Ramos (cell line): Measurements from ENCODE around the gene DACT3.

Experiments used
- in situ Hi-C: fragments of 300-500 bp; cut with MboI; formaldehyde crosslinking; loops from one replicate; pipeline ENCODE4 v1.14.3; 2022; ENCODE audit warnings: low sequenced_read_pairs; ENCODE audit not compliant: unreplicated experiment

Gene DACT3

DNA sequence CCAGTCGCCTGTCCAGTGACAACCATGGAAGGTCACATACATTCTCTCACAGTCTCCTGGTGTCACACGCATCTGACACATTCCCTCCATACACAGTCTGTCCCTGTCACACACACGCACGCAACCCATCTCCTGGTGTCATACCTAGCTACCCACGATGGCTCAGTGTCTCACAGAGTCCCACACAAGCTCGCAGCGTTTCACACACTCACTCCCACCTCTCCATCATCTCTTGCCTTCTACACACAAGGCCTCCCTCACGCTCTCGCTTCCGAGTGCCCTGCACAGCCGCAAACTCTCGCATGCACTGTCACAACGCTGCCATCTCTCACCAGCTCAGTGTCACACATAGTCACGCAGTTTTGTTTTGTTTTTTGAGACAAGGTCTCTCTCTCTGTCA lies 23.8 kb downstream of the DACT3 start:
- in situ Hi-C loops = no loop called here

DNA sequence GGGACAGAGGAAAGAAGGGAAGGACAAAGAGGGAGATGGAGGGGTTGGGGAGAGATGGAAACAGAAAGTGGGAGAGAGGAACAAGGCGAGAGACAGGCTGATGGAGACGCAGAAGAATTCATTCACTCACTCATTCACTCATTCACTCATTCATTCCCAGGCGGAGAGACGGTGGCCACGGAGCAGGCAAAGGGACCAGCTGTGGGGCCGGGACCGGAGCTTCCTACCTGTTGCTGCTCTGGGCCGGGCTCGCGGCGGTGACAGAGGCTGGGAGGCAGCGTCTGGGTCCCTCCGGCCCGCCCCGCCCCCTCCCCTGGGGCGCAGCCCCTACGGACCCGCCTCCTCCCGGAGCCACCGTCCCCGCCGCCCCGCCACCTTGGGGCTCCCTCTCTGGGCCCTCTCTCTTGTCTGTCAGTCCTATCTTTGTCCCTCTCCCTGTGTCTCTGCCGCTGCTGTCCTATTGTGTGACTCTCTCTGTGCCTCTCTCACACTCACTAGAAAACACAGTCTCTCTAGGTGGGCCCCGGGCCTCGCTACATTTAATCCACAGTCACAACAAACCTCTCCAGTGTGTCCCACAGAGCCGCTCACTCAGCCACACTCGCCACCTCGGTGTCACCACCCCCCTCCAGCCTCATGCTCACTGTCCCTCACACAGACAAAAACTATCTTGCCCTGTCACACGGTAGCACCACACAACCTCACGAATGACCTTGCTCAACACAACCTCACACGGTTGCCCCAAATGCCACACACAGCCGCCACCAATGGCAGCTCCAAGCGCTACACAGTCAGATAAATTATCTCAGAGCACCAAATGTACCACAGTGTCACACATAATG lies 24.8 kb downstream of the DACT3 start, which contains the start of gene GNG8:
GNG8 (minus strand) TSS at position 283 of the 842 bp plus-strand sequence. CDS start 1,520 bp downstream, outside the sequence.
- in situ Hi-C loops = no loop called here

DNA sequence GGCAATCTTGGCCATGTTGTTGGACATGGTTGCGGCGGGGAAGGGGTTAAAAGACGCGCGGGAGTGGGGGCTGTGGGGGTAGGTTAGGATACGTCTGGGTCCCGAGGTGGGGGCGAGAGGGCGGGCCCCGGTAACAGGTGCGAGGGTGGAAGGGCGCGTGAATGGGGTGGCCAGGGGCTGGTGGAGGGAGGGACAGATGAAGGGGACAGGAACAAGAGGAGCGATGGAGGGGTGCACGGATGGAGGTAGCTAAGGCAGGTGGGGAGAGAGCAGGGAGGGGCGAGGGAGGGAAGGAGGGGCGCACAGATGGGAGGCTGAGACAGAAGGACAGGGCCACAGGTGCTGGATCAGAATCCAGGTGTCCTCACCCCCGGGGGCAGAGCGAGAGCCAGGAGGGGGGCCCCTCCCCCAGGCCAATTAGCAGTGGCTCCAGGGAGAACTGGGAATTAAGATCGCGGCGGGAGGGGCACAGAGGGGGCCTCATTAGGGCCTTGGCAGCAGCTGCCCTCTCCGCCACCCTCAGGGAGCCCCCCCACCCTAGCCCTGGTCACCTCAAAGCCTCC lies 26.2 kb downstream of the DACT3 start:
- in situ Hi-C loops = no loop called here

DNA sequence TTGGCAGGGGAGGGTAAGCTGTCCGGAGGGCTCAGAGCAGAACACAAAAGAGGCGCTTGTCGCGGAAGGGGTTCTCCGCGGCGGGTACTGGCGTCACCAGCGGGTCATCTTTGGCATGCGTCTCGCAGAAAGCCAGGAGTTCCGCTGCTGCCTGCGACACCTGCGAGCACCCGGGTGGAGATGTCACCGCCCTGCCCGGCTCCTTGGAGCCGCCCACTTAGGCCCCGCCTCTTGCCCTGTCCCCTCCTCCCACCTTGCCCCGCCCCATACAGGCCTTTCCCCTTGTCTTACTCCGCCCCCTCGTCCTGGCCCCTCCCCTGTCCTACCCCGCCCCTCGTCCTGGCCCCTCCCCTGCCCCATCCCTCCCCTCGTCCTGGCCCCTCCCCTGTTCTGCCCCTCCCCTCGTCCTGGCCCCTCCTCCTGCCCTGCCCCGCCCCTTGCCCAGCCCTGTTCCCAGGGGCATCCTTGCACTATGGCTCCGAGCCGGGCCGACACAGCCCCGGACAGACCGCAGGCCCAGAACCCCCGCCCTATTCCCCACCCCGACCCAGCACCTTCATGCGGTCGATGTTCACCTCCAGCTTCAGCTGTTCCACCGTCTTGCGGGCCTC lies 26.8 kb downstream of the DACT3 start:
- in situ Hi-C loops = no loop called here

DNA sequence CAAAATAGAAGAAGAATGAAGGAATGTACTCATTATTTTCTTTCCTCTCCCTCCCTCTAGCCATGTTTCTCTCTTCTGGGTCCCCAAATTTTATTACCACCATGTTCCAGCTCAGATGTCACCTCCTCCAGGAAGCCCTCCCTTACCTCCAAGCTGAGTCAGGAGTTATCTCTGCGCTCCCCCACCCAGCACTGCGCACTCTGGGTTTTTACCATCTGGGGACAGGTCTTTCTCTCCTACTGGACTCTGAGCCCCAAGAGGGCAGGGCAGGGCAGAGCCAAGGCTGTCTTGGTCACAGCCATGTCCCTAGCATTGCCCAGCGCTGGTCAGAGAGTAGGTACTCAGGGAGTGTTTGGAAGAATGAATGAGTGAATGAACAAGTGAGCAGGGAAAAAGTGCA lies 27.9 kb downstream of the DACT3 start:
- in situ Hi-C loops = no loop called here

DNA sequence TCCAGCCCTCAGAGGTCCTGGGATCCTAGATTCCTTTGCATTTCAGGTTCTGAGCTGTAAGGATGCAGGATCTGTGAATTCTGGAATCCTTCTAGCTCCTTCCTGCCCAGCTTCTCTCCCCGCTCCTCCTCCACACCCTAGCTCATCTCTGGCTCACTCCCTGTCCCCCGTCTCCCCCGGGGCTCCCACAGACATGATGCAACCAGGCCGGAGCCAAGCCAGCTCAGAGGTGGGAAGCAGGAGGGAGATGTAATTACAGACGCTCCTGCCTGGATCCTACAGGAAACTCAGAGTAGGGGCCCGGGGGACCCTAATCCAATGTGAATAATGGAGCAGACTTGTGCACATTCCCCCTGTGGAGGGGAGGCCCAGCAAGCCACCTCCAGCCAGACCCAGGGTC lies 29.5 kb downstream of the DACT3 start:
- in situ Hi-C loops = no loop called here

DNA sequence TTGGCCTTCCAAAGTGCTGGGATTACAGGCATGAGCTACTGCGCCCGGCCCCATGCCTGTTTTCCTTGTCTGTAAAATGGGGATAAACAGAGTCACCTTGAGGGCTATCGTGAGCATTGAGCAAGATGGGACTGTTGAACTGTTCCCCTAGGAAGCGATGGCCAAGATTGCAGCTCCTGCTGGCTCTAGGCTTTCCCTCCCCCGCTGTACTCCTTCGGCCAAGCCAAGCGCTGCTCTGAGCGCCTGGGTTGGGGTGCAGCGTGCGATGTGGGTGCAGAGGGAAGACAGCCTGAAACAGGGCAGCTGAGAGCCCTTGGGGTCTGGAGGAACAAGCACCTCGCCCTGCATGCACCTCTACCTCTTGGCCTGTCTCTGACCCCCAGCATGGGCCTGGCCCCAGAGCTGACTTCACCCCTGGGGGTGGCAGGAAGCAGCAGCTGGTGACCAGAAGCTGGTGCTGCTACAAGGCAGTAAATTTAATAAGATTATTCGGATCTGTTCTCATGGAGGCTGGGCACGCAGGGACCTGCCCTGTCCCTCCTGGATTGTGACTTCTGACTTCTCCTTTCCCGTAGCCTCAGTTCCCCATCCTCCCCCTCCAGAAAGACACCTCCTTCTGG lies 30.3 kb downstream of the DACT3 start:
- in situ Hi-C loops = no loop called here

DNA sequence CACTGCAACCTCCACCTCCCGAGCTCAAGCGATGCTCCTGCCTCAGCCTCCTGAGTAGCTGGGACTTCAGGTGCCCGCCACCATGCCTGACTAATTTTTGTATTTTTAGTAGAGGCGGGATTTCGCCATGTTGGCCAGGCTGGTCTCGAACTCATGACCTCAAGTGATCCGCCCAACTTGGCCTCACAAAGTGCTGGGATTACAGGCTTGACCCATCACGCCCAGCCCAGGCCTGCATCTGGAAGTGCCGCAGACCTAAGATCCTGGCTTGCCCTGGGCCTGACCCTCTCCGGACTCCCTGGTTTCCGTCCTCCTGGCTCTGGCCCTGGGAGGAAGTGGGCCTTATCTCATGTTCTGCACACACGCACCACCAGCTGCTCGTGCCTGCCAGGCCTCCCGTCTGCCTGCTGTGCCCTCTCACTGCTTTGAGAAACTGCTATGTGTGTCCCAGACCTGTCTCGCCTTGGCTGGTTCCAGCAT lies 31.4 kb downstream of the DACT3 start:
- in situ Hi-C loops = loop anchor here (10.0 kb wide), 1 partner anchor 205 kb away; no protein-coding TSS in a partner anchor

DNA sequence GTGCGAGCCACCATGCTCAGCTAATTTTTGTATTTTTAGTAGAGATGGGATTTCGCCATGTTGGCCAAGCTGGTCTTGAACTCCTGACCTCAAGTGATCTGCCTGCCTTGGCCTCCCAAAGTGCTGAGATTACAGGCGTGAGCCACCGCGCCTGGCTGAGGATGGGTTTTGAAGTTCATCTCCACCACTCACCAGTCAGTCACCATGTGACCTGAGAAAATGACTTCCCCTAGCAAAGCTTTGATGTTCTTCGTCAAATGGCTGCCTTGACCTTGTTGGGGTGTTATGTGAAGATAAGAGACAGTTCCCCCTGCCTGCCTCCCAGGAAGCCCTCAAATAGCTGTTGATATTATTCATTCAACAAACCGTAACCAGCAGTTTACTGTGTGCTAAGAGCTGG lies 32.0 kb downstream of the DACT3 start:
- in situ Hi-C loops = loop anchor here (10.0 kb wide), 1 partner anchor 206 kb away; no protein-coding TSS in a partner anchor

DNA sequence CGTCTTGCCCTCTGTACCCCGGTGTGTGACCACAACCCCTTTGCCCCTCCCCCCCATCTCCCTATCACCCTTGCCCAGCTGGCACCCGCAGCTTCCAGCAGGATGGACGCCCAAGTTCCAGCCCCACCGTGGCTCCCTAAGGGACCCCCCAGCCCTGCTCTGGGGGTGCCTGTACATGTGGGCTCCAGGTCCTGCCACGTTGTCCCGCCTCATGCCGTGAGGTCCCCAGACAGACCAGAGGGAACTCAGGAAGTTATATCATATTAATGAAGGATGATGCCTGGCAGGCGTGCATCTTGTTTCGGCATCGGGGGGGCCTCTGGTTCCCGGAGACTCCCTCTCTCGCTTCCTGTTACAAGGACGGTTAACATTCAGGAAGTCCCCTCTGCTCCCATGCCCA lies 34.5 kb downstream of the DACT3 start:
- in situ Hi-C loops = loop anchor here (10.0 kb wide), 1 partner anchor 208 kb away; no protein-coding TSS in a partner anchor

DNA sequence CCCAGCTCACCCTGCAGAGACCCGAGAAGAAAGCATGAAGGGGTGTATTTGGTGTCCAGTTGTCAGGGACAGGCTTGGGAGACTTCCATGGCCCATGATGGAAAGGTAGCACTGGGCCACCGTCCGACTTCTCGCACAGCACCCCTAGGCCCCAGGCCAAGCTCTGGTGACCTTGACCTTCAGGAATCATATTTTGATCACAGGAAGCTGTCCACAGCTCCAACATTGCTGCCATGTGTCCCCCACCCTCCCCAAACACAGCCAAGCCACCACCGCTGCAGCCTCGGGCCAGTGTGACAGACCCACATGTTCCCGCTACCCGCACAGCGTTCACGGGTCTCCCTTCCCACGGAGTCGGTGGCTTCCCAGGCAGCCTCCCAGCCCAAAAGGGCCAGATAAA lies 35.3 kb downstream of the DACT3 start:
- in situ Hi-C loops = loop anchor here (10.0 kb wide), 1 partner anchor 209 kb away; no protein-coding TSS in a partner anchor

DNA sequence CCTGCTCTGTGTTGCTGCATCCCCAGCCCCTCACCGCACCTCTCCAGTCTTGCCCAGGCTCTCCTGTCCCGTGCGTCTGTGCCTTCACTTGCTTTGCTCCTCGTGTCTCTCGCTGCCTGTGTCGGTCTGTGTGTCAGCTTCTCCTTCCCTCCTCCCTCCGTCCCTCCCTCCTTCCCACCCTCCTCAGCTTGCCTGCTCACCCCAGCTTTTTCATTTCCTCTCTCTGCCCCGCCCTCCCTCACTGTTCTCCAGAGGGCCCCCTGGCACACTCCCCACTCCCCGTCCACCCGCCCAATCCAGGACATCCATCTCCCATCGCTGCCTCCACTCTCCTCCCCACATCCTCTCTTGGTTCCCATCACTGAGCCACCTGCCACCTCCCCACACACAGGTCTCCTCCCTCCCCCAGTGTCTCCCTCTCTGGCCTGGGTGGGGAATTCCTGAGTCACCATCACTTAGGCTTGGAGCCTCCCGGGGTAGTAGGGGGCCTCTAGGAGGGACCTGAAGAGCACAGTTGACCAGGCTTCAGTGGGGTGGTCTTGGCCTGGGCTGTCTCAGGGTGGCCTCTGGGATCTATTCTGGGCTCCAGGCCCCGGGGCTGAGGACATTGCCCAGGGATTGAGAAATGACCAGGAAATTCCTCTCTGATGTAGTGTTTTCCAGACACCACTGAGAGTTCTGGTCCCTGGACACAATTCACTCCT lies 35.9 kb downstream of the DACT3 start, which contains the start of gene PTGIR:
PTGIR (minus strand) TSS at position 132 of the 704 bp plus-strand sequence. CDS start 864 bp downstream, outside the sequence.
- in situ Hi-C loops = loop anchor here (10.0 kb wide), 1 partner anchor 210 kb away; no protein-coding TSS in a partner anchor

DNA sequence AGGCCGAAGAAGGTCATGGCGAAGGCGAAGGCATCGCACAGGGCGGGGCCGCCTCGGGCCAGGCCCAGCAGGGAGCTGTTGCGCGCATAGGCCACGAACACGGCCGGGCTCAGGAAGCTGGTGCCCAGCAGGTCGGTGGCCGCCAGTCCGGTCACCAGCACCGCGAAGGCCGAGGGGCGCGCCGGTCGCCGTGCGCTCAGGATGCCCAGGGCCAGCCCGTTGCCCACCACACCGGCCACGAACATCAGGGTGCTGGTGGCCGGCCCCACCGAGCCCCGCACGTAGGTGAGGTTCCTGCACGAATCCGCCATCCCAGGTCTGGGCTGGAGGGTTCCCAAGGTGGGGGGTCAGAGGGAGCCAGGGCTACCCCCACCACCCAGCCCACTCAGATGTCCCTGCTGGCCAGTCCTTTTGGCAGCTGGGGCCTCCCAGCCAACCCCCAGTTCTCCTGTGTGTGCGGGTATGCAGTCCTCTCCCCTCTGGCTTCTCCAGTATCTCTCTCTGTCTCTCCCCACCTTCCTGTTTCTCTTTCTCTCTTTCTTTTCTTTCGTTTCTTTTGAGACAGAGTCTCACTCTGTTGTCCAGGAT lies 37.0 kb downstream of the DACT3 start:
- in situ Hi-C loops = loop anchor here (10.0 kb wide), 1 partner anchor 211 kb away; no protein-coding TSS in a partner anchor

DNA sequence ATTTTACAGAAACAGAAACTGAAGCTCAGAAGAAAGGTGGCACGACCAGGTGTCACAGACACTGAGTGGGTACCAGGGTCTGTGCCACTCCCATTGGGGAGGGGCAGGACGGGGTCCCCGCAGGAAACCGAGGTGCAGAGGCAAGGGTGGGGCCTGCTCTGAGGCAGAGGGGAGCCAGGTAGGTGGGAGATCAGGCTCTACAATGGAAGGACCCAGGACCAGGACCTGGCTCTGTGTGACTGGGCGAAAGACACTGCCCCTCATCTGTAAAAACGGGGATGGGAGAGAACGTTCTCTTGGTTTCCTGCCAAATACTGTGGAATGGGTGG lies 38.9 kb downstream of the DACT3 start:
- in situ Hi-C loops = loop anchor here (10.0 kb wide), 1 partner anchor 213 kb away; no protein-coding TSS in a partner anchor

DNA sequence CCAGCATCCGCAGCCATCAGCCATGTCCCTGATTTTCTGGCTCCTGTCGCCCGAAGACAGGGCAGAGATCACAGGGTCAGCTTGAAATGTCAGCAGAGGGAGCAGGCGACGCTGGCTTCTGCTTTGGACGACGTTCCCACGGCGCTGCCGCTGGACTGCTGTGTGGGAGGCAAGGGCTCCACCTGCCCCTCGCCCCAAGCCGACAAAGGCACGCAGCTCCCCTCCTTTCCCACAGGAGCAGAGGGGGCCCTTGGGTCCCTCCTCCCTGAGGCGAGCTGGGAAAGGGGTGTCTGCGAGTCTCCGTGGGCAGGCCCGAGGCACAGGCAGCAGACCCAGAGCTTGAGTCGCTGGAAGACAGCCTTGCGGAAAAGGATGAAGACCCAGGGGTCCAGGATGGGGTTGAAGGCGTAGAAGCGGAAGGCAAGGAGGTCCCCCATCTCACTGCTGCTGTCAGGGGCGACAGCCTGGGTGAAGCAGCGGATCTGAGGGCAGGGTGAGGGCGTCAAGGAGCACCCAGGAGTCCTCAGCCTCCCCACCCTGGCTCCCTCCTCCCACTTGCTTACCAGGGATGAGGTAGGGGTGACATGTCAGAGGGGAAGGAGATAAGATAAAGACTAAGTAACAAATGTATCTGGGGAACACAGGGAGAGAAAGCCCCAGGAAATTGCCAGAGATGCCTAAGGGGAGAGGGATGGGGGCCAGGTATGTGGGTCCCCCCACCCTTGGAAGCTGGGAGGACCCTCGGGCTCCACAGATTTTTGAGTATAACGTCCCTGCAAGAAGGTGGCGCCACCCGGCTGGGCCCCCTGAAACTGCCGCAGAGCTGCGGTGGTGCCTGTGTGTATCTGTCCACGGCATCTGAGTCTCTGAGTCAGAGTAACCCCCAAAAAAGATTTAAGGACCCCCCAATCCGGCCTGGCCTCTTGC lies 39.5 kb downstream of the DACT3 start:
- in situ Hi-C loops = loop anchor here (10.0 kb wide), 1 partner anchor 213 kb away; no protein-coding TSS in a partner anchor

DNA sequence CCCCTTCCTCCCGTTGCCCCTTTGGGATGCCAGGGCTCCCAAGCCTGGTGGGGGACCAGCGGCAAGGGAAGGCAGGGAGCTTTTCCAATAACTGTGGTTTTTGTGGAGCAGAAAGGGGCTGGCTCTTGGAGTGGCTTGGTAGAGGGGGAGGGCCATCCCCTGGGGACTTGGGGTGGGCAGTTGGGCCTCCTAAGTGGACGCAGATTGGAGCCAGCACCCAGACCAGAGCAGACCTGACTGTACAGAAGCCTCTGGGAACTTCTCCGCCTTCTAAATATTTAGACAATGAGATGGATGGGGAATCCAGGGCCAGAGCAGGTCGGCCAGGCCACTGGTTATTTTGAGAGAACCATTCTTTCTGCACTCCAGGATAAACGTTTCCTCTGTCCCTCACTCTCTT lies 40.3 kb downstream of the DACT3 start:
- in situ Hi-C loops = loop anchor here (10.0 kb wide), 1 partner anchor 214 kb away; no protein-coding TSS in a partner anchor

DNA sequence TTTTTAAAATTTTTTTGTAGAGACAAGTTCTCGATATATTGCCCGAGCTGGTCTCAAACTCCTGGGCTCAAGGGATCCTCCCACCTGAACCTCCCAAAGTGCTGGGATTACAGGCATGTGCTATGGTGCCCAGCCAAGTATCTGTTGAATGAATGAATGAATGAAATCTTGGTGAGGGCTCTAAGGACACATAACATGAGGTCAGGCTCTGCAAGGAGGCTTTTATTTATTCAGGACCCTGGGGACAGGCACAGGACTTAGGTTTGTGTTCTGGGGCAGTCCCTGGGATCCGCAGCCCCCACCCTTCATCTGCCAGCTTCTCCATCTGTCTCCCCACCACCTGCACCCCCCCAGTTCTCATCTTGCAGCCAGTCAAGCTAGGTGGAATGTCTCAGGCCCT lies 40.7 kb downstream of the DACT3 start:
- in situ Hi-C loops = loop anchor here (10.0 kb wide), 1 partner anchor 215 kb away; no protein-coding TSS in a partner anchor

DNA sequence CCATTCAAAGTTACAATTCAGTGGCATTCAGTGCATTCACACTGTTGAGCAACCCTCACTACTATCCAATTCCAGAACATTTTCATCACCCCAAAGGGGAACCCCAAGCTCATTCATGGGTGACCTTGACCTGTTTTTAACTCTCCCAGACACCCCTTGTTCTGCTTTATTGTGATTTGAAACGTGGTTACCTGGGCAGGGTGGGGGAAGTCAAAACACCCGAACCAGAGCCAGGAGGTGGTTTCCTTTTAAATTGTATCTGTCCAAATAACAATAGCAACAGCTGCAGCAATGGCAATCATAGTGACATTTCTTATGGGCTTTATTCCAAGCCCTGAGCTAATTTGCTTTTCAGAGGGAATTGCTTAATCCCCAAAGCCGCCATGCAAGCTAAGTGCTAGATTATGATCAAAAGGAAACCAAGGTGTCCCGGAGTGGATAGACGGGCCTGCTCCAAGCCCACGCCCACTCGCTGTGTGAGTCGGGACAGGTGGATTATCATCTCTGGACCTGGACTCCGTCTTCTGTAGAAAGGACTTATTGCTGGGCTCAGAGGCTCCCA lies 42.2 kb downstream of the DACT3 start:
- in situ Hi-C loops = no loop called here
